Right atrium auricular region (tissue), 2 donors: ENCODE results near the gene FIGNL1. TPM values are rescaled to one million over a fixed set of nuclear protein-coding genes. Genes with fewer than 3 reads are reported as not detected.

ENCODE experiments used
- DNase-seq: peaks from one replicate; pipeline ENCODE4 v3.0.0-alpha.2; 2019; ENCODE audit warnings: low spot score
- H3K27ac ChIP-seq, 2 donors: fragments of 200-600 bp; sonication (generic); 1 replicate in 1 of 2; 2 replicates in 1 of 2; pipeline ENCODE4 v1.5.1; 2016 to 2019
- H3K27me3 ChIP-seq, 2 donors: fragments of 200-600 bp; sonication (generic); one replicate each; pipeline versions ENCODE4 v1.5.1 to v1.6.0; 2017 to 2019
- H3K36me3 ChIP-seq: fragments of 200-600 bp; sonication (generic); one replicate; pipeline ENCODE4 v1.5.1; 2016
- H3K4me1 ChIP-seq, 2 donors: fragments of 200-600 bp; sonication (generic); one replicate each; pipeline versions ENCODE4 v1.5.1 to v1.6.0; 2017 to 2019
- H3K4me3 ChIP-seq, 2 donors: fragments of 200-600 bp; sonication (generic); 1 replicate in 1 of 2; 2 replicates in 1 of 2; pipeline ENCODE4 v1.5.1; 2017 to 2019; ENCODE audit warnings: mild to moderate bottlenecking in 1 of 2, moderate library complexity in 1 of 2
- H3K9me3 ChIP-seq, 2 donors: fragments of 200-600 bp; sonication (generic); one replicate each; pipeline ENCODE4 v1.5.1; 2019
- total RNA-seq, 2 donors: library from RNA; depleted of rRNA; stranded (reverse); fragments of >200 nt; gene quantifications; one replicate each; pipeline ENCODE4 v1.1.0, GENCODE V29; 2016
- TF ChIP-seq, protein P1 (sequence below), 2 donors: fragments of 200-600 bp; sonication (generic); IDR thresholded peaks; one replicate each; pipeline ENCODE4 v1.5.1; 2019; ENCODE audit warnings: antibody characterized with exemption in 2 of 2

The FIGNL1 gene
- total RNA-seq, 2 donors from 2014 or later = 4.7 TPM

- no peak for DNase-seq
- Histone ChIP-seq H3K4me3 (no peak overlapping the region), H3K4me1 (peaks cover 0 to 10% of the 10 kb centered on the region in 2 donors), H3K27me3 (no peaks in the 10 kb centered on the region), H3K9me3 (no peaks in the 10 kb centered on the region), H3K27ac (no peak overlapping the region), H3K36me3 (no peaks in the 10 kb centered on the region)
- TF ChIP-seq, protein P1, sequence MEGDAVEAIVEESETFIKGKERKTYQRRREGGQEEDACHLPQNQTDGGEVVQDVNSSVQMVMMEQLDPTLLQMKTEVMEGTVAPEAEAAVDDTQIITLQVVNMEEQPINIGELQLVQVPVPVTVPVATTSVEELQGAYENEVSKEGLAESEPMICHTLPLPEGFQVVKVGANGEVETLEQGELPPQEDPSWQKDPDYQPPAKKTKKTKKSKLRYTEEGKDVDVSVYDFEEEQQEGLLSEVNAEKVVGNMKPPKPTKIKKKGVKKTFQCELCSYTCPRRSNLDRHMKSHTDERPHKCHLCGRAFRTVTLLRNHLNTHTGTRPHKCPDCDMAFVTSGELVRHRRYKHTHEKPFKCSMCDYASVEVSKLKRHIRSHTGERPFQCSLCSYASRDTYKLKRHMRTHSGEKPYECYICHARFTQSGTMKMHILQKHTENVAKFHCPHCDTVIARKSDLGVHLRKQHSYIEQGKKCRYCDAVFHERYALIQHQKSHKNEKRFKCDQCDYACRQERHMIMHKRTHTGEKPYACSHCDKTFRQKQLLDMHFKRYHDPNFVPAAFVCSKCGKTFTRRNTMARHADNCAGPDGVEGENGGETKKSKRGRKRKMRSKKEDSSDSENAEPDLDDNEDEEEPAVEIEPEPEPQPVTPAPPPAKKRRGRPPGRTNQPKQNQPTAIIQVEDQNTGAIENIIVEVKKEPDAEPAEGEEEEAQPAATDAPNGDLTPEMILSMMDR (IDR thresholded peaks at IDR 0.05) = no peak
Observed at GRCh38 chr7:50495746-50496145, 45.6 kb upstream of the FIGNL1 start.

DNA sequence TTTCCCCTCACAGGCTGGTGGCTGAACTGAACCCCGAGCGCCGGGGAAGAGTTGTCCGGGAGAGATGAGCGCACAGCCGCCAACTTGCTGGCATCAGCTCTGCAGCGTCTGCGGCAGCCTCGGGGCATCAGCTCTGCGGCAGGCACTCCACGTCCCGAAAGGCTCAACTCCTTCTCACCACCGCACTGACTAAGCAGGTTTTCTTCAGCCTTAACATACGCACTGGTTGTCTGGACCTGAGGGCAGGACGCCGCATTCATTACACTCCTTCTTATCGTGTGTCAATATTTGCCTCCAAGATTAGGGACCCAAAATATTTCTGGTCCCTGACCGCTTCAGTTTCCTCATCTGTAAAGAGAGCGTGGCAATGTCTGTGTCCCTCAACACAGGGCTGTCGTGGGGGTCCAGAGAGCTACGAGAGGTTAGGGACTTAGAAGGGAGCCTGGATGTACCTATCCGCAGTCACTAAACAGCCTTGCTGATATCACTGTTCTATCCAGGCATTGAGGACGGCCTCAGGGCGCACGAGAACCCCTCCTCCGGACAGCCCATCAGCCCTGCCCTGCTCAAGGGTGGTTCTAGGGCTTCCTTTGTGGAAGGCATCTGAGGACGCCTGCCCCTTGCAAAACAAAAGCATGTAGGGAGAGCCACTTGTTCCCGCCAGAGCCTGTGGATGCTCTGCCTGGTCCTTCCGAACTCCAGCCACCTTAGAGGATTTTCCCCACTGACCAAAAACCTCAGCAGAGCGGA, 42.8 kb upstream of the FIGNL1 start:
- DNase-seq = no peak
- no peak overlapping the region for H3K4me3 ChIP-seq
- no peaks in the 10 kb centered on the region for H3K9me3 ChIP-seq
- peaks cover 0 to 10% of the 10 kb centered on the region in 2 donors for H3K4me1 ChIP-seq
- no peaks in the 10 kb centered on the region for H3K36me3 ChIP-seq
- TF ChIP-seq, protein P1 (IDR thresholded peaks at IDR 0.05) = no peak
- no peaks in the 10 kb centered on the region for H3K27me3 ChIP-seq
- no peak overlapping the region for H3K27ac ChIP-seq

DNA sequence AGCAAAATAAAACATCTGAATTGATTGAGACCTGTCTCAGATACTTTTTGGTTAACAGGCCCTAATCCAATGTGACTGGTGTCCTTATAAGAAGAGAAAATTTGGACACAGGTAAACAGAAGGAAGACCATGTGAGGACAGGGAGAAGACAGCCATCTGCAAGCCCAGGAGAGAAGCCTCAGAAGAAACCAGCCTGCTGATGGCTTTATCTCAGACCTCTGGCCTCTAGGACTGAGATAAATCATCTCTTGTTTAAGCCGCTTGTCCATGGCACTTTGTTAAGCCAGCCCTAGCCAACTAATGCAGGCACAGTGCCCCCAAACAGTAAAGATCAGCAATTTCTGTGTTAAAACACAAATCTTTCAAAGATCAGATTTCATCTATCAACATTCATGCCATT, 41.8 kb upstream of the FIGNL1 start:
- H3K27me3 ChIP-seq = no peaks in the 10 kb centered on the region
- DNase-seq = no peak
- TF ChIP-seq, protein P1 (IDR thresholded peaks at IDR 0.05) = no peak

DNA sequence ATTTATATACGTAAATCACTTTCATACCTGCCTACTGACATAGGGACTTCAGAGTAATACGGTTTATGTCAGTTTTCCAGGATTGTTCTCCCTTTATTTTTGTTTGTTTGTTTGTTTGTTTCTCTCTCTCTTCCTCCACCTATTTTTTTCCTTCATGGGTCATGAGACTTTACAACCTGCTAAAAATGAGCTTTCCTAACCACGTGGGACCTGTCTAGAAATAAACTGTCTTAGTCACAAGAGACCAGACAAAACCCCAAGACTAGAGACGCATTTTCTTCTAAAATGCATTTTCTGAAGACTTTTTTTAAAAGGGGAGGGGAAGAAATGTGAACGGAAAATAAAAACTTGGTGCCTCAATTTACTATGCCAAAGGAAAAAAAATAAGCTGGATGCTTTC, 41.1 kb upstream of the FIGNL1 start:
- Histone ChIP-seq H3K27me3 (no peaks in the 10 kb centered on the region), H3K4me3 (no peak overlapping the region), H3K36me3 (no peaks in the 10 kb centered on the region), H3K27ac (no peak overlapping the region), H3K4me1 (no peaks in the 10 kb centered on the region), H3K9me3 (no peaks in the 10 kb centered on the region)
- DNase-seq = no peak
- TF ChIP-seq, protein P1 (IDR thresholded peaks at IDR 0.05) = no peak

More for the DNA sequence above, 41.8 kb upstream of the FIGNL1 start:
- Histone ChIP-seq H3K36me3 (no peaks in the 10 kb centered on the region), H3K4me1 (peaks cover 0 to 4% of the 10 kb centered on the region in 2 donors), H3K27ac (no peak overlapping the region), H3K9me3 (no peaks in the 10 kb centered on the region), H3K4me3 (no peak overlapping the region)

GRCh38 chr7:50488379-50488778, 38.2 kb upstream of the FIGNL1 start:
- Histone ChIP-seq H3K27me3 (no peaks in the 10 kb centered on the region), H3K4me1 (no peaks in the 10 kb centered on the region), H3K9me3 (no peaks in the 10 kb centered on the region), H3K27ac (no peak overlapping the region), H3K36me3 (no peaks in the 10 kb centered on the region), H3K4me3 (no peak overlapping the region)
- no peak for DNase-seq
- TF ChIP-seq, protein P1 (IDR thresholded peaks at IDR 0.05) = no peak

GRCh38 chr7:50486512-50486911, 36.4 kb upstream of the FIGNL1 start:
- H3K27me3 ChIP-seq = no peaks in the 10 kb centered on the region
- H3K4me3 ChIP-seq = no peak overlapping the region
- no peaks in the 10 kb centered on the region for H3K9me3 ChIP-seq
- no peaks in the 10 kb centered on the region for H3K36me3 ChIP-seq
- TF ChIP-seq, protein P1 (IDR thresholded peaks at IDR 0.05) = no peak
- DNase-seq = no peak
- no peaks in the 10 kb centered on the region for H3K4me1 ChIP-seq
- no peak overlapping the region for H3K27ac ChIP-seq
